HG03460 (cell line): ENCODE data around the gene PLEKHO2.
A peak's percentile ranks its signal among the peaks of the same experiment; 100 is the strongest.
"Not testable (repeated sequence)": the region's sequence is repeated elsewhere in the genome, so short reads cannot be mapped to it uniquely, and the experiment has no call there.

ENCODE experiments used
- ATAC-seq: cut with Tn5 transposase; IDR thresholded peaks from one replicate; pipeline ENCODE4 v1.9.1; 2021; ENCODE audit not compliant: unreplicated experiment

PLEKHO2 gene

GRCh38 chr15:64841344-64842095 lies at the start of gene PLEKHO2:
Gene PLEKHO2 (plus strand): TSS chr15:64841915. CDS start chr15:64842017, 102 bp downstream.
- peak; percentile 51 for ATAC-seq

- ATAC-seq, result no peak
Measured at GRCh38 chr15:64792282-64792681, 49.4 kb upstream of the PLEKHO2 start.

GRCh38 chr15:64795299-64795698 lies 46.4 kb upstream of the PLEKHO2 start:
- not testable (repeated sequence) for ATAC-seq

GRCh38 chr15:64795921-64796320 lies 45.8 kb upstream of the PLEKHO2 start:
- not testable (repeated sequence) for ATAC-seq

GRCh38 chr15:64798905-64799304 lies 42.8 kb upstream of the PLEKHO2 start:
- ATAC-seq, result not testable (repeated sequence)

- no peak for ATAC-seq
Measured at GRCh38 chr15:64800476-64800875, 41.2 kb upstream of the PLEKHO2 start.

- ATAC-seq, result no peak
Measured at GRCh38 chr15:64803526-64803925, 38.2 kb upstream of the PLEKHO2 start.

GRCh38 chr15:64804619-64805018 lies 37.1 kb upstream of the PLEKHO2 start:
- ATAC-seq, result no peak

GRCh38 chr15:64806509-64806908 lies 35.2 kb upstream of the PLEKHO2 start:
- ATAC-seq, result no peak

- no peak for ATAC-seq
Measured at GRCh38 chr15:64807051-64807749, 34.5 kb upstream of the PLEKHO2 start.

GRCh38 chr15:64807751-64808222 lies 33.9 kb upstream of the PLEKHO2 start:
- no peak for ATAC-seq

- no peak for ATAC-seq
Measured at GRCh38 chr15:64808785-64809453, 32.8 kb upstream of the PLEKHO2 start.

GRCh38 chr15:64809649-64810496 lies 31.8 kb upstream of the PLEKHO2 start:
- no peak for ATAC-seq

- no peak for ATAC-seq
Measured at GRCh38 chr15:64810497-64811326, 31.0 kb upstream of the PLEKHO2 start.

GRCh38 chr15:64813075-64813474 lies 28.6 kb upstream of the PLEKHO2 start:
- no peak for ATAC-seq

GRCh38 chr15:64814283-64814682 lies 27.4 kb upstream of the PLEKHO2 start:
- ATAC-seq, result not testable (repeated sequence)

- not testable (repeated sequence) for ATAC-seq
Measured at GRCh38 chr15:64814965-64815364, 26.8 kb upstream of the PLEKHO2 start.

- ATAC-seq, result no peak
Measured at GRCh38 chr15:64816452-64816851, 25.3 kb upstream of the PLEKHO2 start.

- no peak for ATAC-seq
Measured at GRCh38 chr15:64824929-64825430, 16.7 kb upstream of the PLEKHO2 start.
